ENCODE measurements around the gene SLC30A2.

Gene SLC30A2

GRCh38 chr1:25989440-25990234 lies 56.3 kb downstream of the SLC30A2 start:
- Histone ChIP-seq H3K27ac (ENCODE audit: low read length) (no peak overlapping the region), H3K4me3 (ENCODE audit: low read length) (no peak overlapping the region), H3K9ac (ENCODE audit: low read length) (no peak overlapping the region), H3K36me3 (ENCODE audit: control insufficient read depth, low read depth, low read length) (peaks cover 15% of the 10 kb centered on the region), H3K27me3 (ENCODE audit: control insufficient read depth, insufficient read depth, low read length) (no peaks in the 10 kb centered on the region), H3K4me1 (ENCODE audit: control insufficient read depth, low read depth, low read length) (peaks cover 7% of the 10 kb centered on the region), H3K9me3 (ENCODE audit: control insufficient read depth, low read depth, low read length) (no peaks in the 10 kb centered on the region)

- H3K4me1 ChIP-seq (ENCODE audit: control insufficient read depth, low read depth, low read length), result no peaks in the 10 kb centered on the region
- H3K36me3 ChIP-seq (ENCODE audit: control insufficient read depth, low read depth, low read length), result peaks cover 21% of the 10 kb centered on the region
- no peak overlapping the region for H3K4me3 ChIP-seq (ENCODE audit: low read length)
- no peak overlapping the region for H3K27ac ChIP-seq (ENCODE audit: low read length)
- H3K9me3 ChIP-seq (ENCODE audit: control insufficient read depth, low read depth, low read length), result no peaks in the 10 kb centered on the region
- H3K9ac ChIP-seq (ENCODE audit: low read length), result no peak overlapping the region
- no peaks in the 10 kb centered on the region for H3K27me3 ChIP-seq (ENCODE audit: control insufficient read depth, insufficient read depth, low read length)
Measured at GRCh38 chr1:25987951-25988350, 58.0 kb downstream of the SLC30A2 start.
